ENCODE results near the gene SH3GL3.

DNA sequence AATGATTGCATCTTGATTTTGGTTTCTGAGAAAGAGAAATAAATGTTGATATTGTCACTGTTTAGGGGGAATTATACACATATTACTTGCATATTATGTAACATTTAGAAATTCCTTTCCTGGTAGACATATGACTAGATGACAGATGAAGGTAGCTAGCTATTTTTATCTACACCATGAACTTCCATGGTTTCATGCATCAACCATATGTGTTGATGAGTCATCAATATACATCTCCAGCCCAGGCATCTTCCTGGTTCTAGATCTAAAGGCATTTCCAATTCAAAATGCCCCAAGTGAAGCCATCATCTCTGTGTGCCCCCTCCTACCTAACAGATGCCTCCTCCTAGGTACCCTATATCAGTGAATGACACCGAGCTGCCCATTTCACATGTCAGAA is 197.3 kb downstream of the SH3GL3 start:
- TF ChIP-seq CTCF (IDR thresholded peaks at IDR 0.05) = no peak
- TF ChIP-seq ZFX (IDR thresholded peaks at IDR 0.05; ENCODE audit: borderline replicate concordance) = no peak

All from 22Rv1 (cell line).